NCI-H82 (cell line): Measurements from ENCODE around the gene OR12D3.
A peak's percentile ranks its signal among the peaks of the same experiment; 100 is the strongest.
"Not testable (repeated sequence)": the region's sequence is repeated elsewhere in the genome, so short reads cannot be mapped to it uniquely, and the experiment has no call there.

Source experiments
- DNase-seq: peaks from one replicate; lab custom pipeline; 2025; lab: John Stamatoyannopoulos, UW

OR12D3 gene

GRCh38 chr6:29375191-29375590 lies at the start of gene OR12D3:
TSS of gene OR12D3 (minus strand) at chr6:29375291. CDS start at chr6:29375287, 4 bp downstream.
- DNase-seq, result no peak

GRCh38 chr6:29424575-29424974 lies 49.5 kb upstream of the OR12D3 start:
- no peak for DNase-seq

- no peak for DNase-seq
Measured at GRCh38 chr6:29424168-29424567, 49.1 kb upstream of the OR12D3 start.

- DNase-seq, result no peak
Measured at GRCh38 chr6:29419516-29419915, 44.4 kb upstream of the OR12D3 start.

- peak; percentile 1 for DNase-seq
Measured at GRCh38 chr6:29414588-29414987, 39.5 kb upstream of the OR12D3 start, which contains the start of gene OR12D1. TSS of gene OR12D1 (plus strand) at chr6:29414928.

GRCh38 chr6:29403801-29404200 lies 28.7 kb upstream of the OR12D3 start:
- no peak for DNase-seq

- DNase-seq, result no peak
Measured at GRCh38 chr6:29399525-29399924, 24.4 kb upstream of the OR12D3 start.

GRCh38 chr6:29395331-29395730 lies 20.2 kb upstream of the OR12D3 start, which contains the start of gene OR12D2:
TSS of gene OR12D2 (plus strand) at chr6:29395631. CDS start at chr6:29396700, 1,069 bp downstream.
- DNase-seq, result no peak

GRCh38 chr6:29388533-29388932 lies 13.4 kb upstream of the OR12D3 start:
- no peak for DNase-seq

GRCh38 chr6:29376003-29376402 lies 912 bp upstream of the OR12D3 start:
- DNase-seq, result no peak

- no peak for DNase-seq
Measured at GRCh38 chr6:29368765-29369164, 6.3 kb downstream of the OR12D3 start, which contains the start of gene OR5V1. TSS of gene OR5V1 (minus strand) at chr6:29368865. CDS start at chr6:29356195, 12,670 bp downstream.

GRCh38 chr6:29355603-29356002 lies 19.5 kb downstream of the OR12D3 start:
- DNase-seq, result no peak

GRCh38 chr6:29354980-29355379 lies 20.1 kb downstream of the OR12D3 start:
- DNase-seq, result no peak

GRCh38 chr6:29349348-29349747 lies 25.7 kb downstream of the OR12D3 start:
- DNase-seq, result not testable (repeated sequence)

- DNase-seq, result no peak
Measured at GRCh38 chr6:29345380-29345779, 29.7 kb downstream of the OR12D3 start.

- no peak for DNase-seq
Measured at GRCh38 chr6:29336269-29336668, 38.8 kb downstream of the OR12D3 start.

GRCh38 chr6:29332676-29333075 lies 42.4 kb downstream of the OR12D3 start:
- DNase-seq, result no peak

GRCh38 chr6:29325777-29326176 lies 49.3 kb downstream of the OR12D3 start:
- DNase-seq, result no peak
